HG02970 (cell line): ENCODE data around the gene XRCC1.

Source experiments
- ATAC-seq: cut with Tn5 transposase; IDR thresholded peaks from one replicate; pipeline ENCODE4 v1.9.1; 2021; ENCODE audit warnings: mild to moderate bottlenecking, moderate library complexity, moderate number of reproducible peaks; ENCODE audit not compliant: unreplicated experiment, low FRiP score

Gene XRCC1

GRCh38 chr19:43578787-43579186 lies 3.5 kb upstream of the XRCC1 start:
- no peak for ATAC-seq

- ATAC-seq: no peak
These were observed 890 bp upstream of the XRCC1 start for GRCh38 chr19:43575955-43576878.

GRCh38 chr19:43574424-43575155 lies 737 bp downstream of the XRCC1 start:
- ATAC-seq: no peak

GRCh38 chr19:43572171-43572588 lies 3.1 kb downstream of the XRCC1 start:
- no peak for ATAC-seq

- ATAC-seq: no peak
These were observed 5.0 kb downstream of the XRCC1 start for GRCh38 chr19:43570174-43570791.

GRCh38 chr19:43569657-43570056 lies 5.7 kb downstream of the XRCC1 start:
- no peak for ATAC-seq

- ATAC-seq: no peak
These were observed 10.5 kb downstream of the XRCC1 start for GRCh38 chr19:43564800-43565199.

- ATAC-seq: no peak
These were observed 11.4 kb downstream of the XRCC1 start for GRCh38 chr19:43563816-43564457.

GRCh38 chr19:43562698-43563241 lies 12.6 kb downstream of the XRCC1 start:
- ATAC-seq: no peak

- ATAC-seq: no peak
These were observed 13.1 kb downstream of the XRCC1 start for GRCh38 chr19:43562226-43562697.

GRCh38 chr19:43561139-43561970 lies 14.0 kb downstream of the XRCC1 start:
- no peak for ATAC-seq

- no peak for ATAC-seq
These were observed 14.6 kb downstream of the XRCC1 start for GRCh38 chr19:43560687-43561086.

- no peak for ATAC-seq
These were observed 20.0 kb downstream of the XRCC1 start for GRCh38 chr19:43555185-43555770.

GRCh38 chr19:43554317-43554895 lies 20.9 kb downstream of the XRCC1 start:
- ATAC-seq: no peak

- no peak for ATAC-seq
These were observed 21.7 kb downstream of the XRCC1 start for GRCh38 chr19:43553656-43554055.

- ATAC-seq: no peak
These were observed 22.7 kb downstream of the XRCC1 start for GRCh38 chr19:43552616-43553015.

GRCh38 chr19:43552198-43552450 lies 23.2 kb downstream of the XRCC1 start:
- ATAC-seq: no peak

- ATAC-seq: no peak
These were observed 23.7 kb downstream of the XRCC1 start for GRCh38 chr19:43551399-43552197.
